ENCODE data around the gene POLN. TPM values are rescaled to one million over a fixed set of nuclear protein-coding genes. Genes with fewer than 3 reads are reported as not detected.

Gene POLN
- total and polyA plus RNA-seq, 2 donors, result 1.0 to 3.1 TPM

DNA sequence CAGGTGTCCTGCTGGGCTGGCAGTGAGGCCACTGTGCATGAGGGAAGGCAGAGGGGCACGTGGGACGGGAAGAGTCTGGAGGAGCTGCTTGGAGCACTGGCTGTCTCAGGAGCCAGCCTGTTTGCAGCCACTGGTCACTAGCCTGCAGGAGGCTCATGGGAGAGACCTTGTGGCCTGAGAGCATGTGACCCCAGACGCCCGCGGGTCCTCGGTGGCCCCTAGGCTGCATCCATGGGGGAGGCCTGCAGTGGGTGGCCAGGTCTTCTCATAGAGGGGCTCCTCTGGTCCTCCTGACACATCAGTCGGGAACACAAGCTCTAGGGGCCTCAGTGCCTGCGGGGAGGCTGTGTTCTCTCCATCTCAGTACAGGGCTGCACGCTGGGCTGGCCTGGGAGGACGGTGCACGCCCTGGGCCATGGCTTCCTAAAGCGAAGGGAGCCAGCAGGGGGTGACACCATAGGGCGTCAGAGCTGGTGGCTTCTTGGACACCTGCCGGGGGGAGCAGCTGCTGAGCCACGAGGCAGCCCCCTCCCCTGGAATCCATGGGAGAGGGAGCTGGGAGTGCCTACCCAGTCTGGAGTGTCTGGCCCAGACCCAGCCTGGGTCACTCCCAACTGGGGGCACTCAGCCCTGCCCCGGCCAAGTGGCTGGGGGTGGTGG lies 170.5 kb downstream of the POLN start:
- H3K36me3 ChIP-seq (ENCODE audit: insufficient read depth), result no peaks in the 10 kb centered on the region
- no peak overlapping the region for H3K27ac ChIP-seq (ENCODE audit: low read depth)
- H3K4me1 ChIP-seq (ENCODE audit: insufficient read depth), result no peaks in the 10 kb centered on the region
- no peak overlapping the region for H3K4me3 ChIP-seq (ENCODE audit: low read depth, low read length)
- 62% methylated on average over 16 of the region's 16 CpGs for WGBS
- no peak for DNase-seq (ENCODE audit: extremely low spot score)

DNA sequence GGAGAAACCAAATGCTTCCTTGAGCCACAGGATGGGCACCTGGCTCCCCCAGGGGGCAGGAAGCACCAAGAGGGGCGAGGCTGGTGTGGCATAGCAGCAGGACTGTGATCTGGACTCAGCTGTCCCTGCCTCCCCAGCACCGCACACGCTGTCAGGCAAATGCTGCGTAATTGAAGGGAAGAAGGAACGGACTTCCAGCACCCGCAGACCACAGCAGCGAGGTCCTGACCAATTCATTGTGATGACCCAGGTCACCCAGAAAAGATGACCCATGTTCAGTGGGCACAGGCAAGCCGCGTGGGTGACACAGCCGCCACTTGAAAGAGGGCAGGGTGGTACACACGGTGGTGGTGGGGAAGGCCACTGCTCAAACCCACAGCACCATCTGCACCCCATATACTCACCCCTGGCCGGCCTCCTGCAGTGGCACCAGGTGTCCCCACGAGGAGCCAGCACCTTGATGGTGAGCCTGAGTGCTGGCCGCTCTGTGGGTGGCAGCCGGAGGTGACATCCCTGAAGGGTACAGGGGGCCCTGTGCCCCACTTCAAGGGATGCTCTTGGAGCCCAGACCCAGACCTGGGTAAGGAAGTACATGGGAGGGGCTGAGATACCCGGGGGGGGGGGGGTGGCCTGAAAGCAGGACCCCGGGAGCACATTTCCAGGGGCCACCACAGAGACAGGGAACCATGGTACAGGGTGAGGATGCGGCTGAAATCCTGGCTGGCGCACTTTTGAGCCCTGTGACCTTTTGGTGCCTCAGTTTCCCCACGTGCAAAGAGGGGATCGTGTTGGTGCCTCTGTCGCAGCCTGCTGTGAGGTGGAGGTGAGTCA lies 171.3 kb downstream of the POLN start:
- H3K36me3 ChIP-seq (ENCODE audit: insufficient read depth), result no peaks in the 10 kb centered on the region
- no peaks in the 10 kb centered on the region for H3K4me1 ChIP-seq (ENCODE audit: insufficient read depth)
- no peak overlapping the region for H3K27ac ChIP-seq (ENCODE audit: low read depth)
- no peak overlapping the region for H3K4me3 ChIP-seq (ENCODE audit: low read depth, low read length)
- DNase-seq (ENCODE audit: extremely low spot score), result no peak
- 83% methylated on average over 22 of the region's 22 CpGs for WGBS

DNA sequence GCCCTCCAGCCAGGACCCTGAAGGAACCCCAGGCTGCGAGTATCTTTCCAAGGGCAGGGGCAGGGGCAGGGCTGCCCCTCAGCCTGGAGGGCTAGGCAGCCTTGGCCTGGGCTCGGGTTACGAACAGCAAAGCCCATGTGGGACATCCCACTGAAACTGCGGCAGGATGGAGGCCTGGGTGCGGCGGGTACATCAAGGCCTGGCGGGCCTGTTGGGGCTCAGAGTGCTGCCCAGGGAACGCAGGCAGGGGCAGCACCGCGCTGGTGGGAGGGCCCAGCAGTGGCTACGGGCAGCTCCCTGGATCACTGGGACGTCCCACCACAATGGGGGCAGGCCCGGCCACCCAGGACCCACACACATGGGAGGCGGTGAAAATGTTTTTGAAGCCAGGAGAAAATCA lies 171.9 kb downstream of the POLN start:
- Histone ChIP-seq H3K4me3 (ENCODE audit: low read depth, low read length) (no peak overlapping the region), H3K4me1 (ENCODE audit: insufficient read depth) (no peaks in the 10 kb centered on the region), H3K36me3 (ENCODE audit: insufficient read depth) (no peaks in the 10 kb centered on the region), H3K27ac (ENCODE audit: low read depth) (no peak overlapping the region)
- DNase-seq (ENCODE audit: extremely low spot score), result no peak
- WGBS, result 62% methylated on average over 14 of the region's 14 CpGs

DNA sequence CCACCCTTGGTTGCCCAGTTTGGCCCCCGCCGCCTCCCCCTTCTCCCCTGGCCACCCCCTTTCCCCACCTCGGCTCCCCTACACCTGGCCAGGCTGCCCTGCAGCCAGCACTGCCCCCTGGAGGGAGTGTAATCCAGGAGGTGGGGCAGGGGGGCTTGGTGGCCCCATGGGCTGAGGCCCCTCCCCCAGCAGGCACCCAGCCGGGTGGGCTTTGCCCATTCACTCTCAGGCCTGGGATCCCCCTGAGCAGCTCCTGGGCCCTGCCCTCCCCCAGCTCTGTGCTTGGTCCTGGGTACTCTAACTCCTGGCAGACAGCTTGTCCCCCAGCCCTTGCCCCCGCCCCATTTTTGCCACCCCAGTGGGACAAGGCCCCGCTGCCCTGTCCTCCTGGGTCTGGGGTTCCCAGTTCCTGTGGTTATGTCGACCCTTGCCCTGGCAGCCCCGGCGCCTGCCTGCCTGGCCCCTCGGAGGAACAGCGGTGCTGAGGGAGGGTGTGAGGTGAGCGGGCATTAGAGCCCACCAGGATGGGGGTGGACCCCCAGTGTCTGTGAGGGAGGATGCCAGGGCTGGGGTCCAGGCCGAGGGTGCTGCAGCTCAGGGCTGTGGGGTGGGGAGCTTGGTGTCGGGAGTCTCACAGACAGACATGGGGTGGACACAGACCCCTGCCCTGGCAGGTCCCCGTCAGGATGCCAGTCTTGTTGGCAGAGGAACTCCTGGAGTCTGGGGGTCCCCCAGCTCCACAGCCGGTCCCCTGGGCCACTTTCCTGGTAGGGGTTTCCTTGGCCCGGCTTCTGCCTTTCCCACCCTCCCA lies 172.6 kb downstream of the POLN start:
- no peak overlapping the region for H3K4me3 ChIP-seq (ENCODE audit: low read depth, low read length)
- WGBS, result 77% methylated on average over 17 of the region's 17 CpGs
- no peaks in the 10 kb centered on the region for H3K36me3 ChIP-seq (ENCODE audit: insufficient read depth)
- H3K4me1 ChIP-seq (ENCODE audit: insufficient read depth), result no peaks in the 10 kb centered on the region
- DNase-seq (ENCODE audit: extremely low spot score), result no peak
- no peak overlapping the region for H3K27ac ChIP-seq (ENCODE audit: low read depth)

DNA sequence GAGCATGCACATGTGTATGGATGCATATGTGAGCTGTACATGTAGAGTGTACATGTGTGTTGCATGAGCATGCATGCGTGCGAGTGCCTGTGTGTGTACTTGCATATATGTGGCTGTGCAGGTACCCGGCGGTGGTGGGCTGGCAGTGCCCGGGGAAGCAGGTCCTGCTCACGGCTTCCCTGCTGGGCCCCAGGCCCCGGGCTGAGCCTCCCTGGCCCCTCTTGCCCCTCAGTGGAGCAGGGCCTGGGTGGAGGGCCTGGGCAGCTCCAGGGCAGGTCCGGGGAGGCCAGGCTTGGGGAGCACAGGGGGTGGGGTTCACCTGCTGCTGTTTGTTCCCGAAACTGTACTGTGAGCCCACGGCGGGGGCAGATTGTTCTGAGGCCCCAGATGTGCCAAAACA lies 173.4 kb downstream of the POLN start:
- Histone ChIP-seq H3K27ac (ENCODE audit: low read depth) (no peak overlapping the region), H3K36me3 (ENCODE audit: insufficient read depth) (no peaks in the 10 kb centered on the region), H3K4me3 (ENCODE audit: low read depth, low read length) (no peak overlapping the region), H3K4me1 (ENCODE audit: insufficient read depth) (no peaks in the 10 kb centered on the region)
- DNase-seq (ENCODE audit: extremely low spot score), result no peak
- WGBS, result 78% methylated on average over 11 of the region's 11 CpGs

DNA sequence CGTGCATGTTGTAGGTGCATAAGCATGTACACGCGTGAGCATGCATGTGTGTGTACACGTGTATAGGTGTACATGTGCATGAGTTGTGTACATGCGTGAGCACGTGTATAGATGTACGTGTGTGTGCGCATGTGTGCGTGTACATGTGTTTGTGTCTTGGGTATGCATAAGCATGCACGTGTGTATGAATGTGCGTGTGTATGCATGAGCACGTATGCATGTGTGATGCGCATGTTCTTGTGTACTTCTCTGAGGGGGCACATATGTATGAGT lies 173.8 kb downstream of the POLN start:
- Histone ChIP-seq H3K4me3 (ENCODE audit: low read depth, low read length) (no peak overlapping the region), H3K36me3 (ENCODE audit: insufficient read depth) (no peaks in the 10 kb centered on the region), H3K27ac (ENCODE audit: low read depth) (no peak overlapping the region), H3K4me1 (ENCODE audit: insufficient read depth) (no peaks in the 10 kb centered on the region)
- 96% methylated on average over 13 of the region's 13 CpGs for WGBS
- no peak for DNase-seq (ENCODE audit: extremely low spot score)

DNA sequence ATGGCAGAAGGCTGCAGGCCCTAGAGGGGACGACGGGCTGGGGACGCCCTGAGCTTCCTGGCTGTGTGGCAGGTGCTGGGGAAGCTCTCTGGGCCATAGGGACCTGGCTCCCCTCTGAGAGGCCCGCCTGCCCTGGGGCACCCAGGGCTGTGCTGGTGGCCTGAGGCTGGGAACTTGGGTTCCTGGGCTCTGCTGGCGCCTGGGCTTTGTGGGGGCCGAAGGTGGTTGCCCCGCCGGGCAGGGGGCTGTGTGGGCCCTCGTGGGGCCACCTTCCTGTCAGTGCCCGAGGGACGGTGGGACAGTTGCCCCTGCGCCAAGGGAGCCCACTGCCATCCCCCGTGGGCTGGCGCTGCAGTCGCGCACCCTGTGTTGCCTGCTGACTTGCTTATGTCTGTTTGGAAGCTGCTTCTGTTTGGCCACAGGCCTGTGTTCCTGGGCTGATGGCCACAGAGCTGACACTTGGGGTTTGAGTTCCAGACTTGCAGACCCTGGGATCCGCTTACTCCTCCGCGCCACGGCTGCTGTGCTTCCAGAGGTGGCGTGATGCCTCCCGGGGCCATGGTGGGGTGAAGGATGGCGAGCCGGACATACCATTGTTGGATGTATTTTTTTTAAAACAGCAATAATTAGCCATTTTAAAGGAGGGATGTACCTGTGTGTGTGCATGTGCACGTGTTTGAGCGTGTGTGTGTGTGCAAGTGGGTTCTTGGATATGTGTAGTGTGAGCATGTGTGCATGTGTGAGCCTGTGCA lies 174.3 kb downstream of the POLN start:
- 79% methylated on average over 26 of the region's 26 CpGs for WGBS
- Histone ChIP-seq H3K4me1 (ENCODE audit: insufficient read depth) (no peaks in the 10 kb centered on the region), H3K36me3 (ENCODE audit: insufficient read depth) (no peaks in the 10 kb centered on the region), H3K27ac (ENCODE audit: low read depth) (no peak overlapping the region), H3K4me3 (ENCODE audit: low read depth, low read length) (no peak overlapping the region)
- DNase-seq (ENCODE audit: extremely low spot score), result no peak

DNA sequence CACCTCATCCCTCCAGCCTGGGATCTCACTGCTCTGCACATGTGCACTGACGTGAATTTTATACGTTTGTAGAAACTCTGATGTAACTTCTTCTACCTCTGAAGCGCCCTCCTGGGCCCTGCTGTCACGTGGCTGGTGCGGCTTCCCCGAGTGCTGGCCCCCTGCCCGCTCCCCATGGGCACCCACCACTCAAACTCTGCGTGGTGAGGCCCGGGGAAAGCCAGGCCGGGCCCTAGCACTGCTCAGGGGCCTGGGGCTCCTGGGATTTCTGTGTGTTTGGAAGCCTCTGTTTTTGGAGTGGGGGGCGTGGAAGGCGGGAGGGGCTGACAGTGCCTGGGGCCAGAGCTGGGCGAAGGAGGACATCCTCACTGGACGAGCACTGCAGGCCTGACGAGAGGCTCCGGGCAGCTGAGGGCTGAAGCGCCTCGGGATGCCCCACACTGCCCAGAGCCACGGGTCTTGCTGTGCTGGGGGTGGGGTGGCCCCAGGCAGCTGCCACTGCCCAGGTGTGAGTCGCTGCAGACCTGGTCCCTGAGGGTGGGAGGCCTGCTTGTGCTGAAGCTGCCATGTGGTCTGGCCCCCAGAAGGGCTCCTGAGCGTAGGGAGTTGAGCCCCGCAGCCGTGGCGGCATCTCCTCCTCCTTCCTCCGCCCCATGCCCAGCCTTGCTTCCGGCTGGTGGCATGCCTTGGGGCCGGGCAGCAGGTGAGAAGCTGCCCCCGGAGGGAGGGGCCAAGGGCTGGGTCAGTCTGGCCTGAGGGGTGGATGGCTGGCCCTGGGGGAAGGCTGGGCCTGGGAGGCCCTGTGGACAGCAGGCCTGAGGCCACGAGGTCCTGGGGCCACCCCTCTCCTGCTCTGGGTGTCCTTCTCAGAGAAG lies 175.1 kb downstream of the POLN start:
- Histone ChIP-seq H3K4me1 (ENCODE audit: insufficient read depth) (no peaks in the 10 kb centered on the region), H3K4me3 (ENCODE audit: low read depth, low read length) (no peak overlapping the region), H3K36me3 (ENCODE audit: insufficient read depth) (no peaks in the 10 kb centered on the region), H3K27ac (ENCODE audit: low read depth) (no peak overlapping the region)
- DNase-seq (ENCODE audit: extremely low spot score), result no peak
- 78% methylated on average over 29 of the region's 29 CpGs for WGBS

DNA sequence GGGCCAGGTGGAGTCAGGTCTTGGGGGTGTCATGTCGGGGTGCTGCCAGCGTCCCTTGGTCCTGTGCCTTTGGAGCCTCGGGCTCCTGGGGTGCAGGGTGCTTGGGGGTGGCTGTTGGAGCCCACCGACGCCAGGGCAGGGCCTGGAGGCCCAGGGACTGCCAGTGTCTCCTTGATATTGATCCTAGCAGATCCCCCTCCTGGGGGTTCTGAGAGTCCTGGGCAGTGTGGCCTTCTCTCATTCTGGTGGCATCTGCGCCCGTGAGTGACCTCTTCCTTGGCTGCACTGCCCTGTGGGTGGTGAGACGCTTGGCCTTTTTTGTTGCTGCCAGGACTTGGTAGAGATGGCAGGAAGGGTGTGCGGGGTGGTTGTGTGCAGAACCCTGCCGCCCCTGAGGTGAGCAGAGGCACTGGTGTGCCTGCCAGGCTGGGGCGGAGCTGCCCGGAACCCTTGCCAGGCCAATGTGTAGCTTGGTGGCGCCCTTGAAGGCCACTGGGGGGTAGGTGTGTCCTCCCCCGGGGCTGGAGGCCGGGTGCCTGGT lies 175.8 kb downstream of the POLN start:
- H3K4me1 ChIP-seq (ENCODE audit: insufficient read depth), result no peaks in the 10 kb centered on the region
- no peak overlapping the region for H3K27ac ChIP-seq (ENCODE audit: low read depth)
- no peaks in the 10 kb centered on the region for H3K36me3 ChIP-seq (ENCODE audit: insufficient read depth)
- H3K4me3 ChIP-seq (ENCODE audit: low read depth, low read length), result no peak overlapping the region
- 88% methylated on average over 15 of the region's 15 CpGs for WGBS
- no peak for DNase-seq (ENCODE audit: extremely low spot score)

DNA sequence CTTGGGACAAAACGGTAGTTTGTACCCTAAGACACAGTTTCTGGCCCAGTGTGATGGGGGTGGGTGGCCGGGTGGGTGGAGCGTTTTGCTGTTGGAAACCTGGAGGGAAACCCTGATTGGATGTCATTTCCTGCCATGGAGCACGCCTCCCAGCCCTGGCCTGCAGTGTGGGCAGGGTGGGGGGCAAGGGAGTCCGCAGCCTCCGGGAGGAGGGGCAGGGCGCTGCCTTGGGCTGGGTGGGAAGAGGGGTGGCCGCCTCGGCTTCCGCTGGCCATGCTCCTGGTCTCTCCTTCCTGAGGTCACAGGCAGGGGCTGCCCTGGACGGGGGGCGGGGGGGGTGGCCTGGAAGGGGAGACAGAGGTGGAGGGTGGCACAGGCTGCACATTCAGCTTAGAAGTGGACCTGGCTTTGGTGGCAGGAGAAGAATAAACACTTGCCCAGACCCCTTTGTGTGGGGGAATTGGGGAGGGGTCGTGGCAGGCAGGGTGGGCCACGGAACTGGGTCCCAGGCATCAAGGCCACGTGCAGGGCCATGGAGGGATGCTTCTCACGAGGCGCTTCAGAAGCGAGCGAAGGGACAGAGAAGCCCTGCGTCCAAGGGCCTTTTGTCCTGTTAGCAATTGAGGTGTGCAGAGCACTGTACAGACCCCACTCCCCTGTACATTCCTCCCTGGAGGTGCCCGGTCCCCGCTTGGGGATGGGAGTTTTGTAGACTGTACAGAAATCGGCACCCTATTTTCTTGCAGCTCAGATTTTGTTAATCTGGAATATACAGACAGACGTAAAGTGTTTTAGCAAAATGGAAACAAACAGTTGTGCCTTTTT lies 176.6 kb downstream of the POLN start:
- no peaks in the 10 kb centered on the region for H3K36me3 ChIP-seq (ENCODE audit: insufficient read depth)
- DNase-seq (ENCODE audit: extremely low spot score), result no peak
- H3K27ac ChIP-seq (ENCODE audit: low read depth), result no peak overlapping the region
- no peak overlapping the region for H3K4me3 ChIP-seq (ENCODE audit: low read depth, low read length)
- WGBS, result 64% methylated on average over 24 of the region's 24 CpGs
- H3K4me1 ChIP-seq (ENCODE audit: insufficient read depth), result no peaks in the 10 kb centered on the region

DNA sequence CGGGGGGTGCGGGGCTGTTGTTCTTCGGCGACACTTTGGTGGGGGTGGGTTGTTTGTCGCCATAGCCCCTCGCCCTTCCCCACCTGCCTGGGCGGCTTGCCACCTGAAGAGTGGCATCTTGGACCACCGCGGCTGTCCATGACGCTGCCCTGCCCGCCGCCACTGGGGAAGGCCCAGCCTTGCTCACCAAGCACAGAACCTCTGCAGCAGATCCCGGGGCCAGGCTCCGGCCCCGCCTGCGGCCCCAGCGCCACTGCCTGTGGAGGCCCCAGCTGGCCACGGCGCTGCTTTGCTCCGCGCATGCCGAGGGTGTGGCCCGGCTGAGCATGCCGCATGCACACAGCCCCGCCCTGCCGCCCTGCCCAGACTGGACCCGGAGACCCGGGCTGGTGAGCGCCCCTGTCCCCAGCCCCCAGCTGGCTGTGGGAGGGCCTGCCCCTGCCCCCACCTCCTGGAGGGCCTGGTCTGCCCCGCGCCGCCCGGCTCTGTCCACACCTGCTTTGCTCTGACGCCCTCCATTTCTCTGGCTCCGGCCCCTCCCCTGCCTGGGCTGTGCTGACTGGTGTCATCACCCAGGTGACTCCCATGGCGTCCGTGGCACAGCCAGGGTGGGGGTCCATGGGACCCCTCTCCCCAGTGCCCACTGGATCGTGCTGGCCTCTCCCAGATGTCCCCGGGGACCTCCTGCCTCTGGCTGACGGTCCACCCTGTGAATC lies 177.5 kb downstream of the POLN start:
- Histone ChIP-seq H3K4me1 (ENCODE audit: insufficient read depth) (no peaks in the 10 kb centered on the region), H3K27ac (ENCODE audit: low read depth) (no peak overlapping the region), H3K4me3 (ENCODE audit: low read depth, low read length) (no peak overlapping the region), H3K36me3 (ENCODE audit: insufficient read depth) (no peaks in the 10 kb centered on the region)
- 81% methylated on average over 40 of the region's 40 CpGs for WGBS
- DNase-seq (ENCODE audit: extremely low spot score), result no peak

Data from urinary bladder (tissue), 4 donors.